Measurements from ENCODE around the gene APEH.

APEH gene

GRCh38 chr3:49713336-49714105 is 39.4 kb downstream of the APEH start:
- no peak for DNase-seq (ENCODE audit: low read depth, low spot score)

- DNase-seq (ENCODE audit: low read depth, low spot score): no peak
These were observed 40.8 kb downstream of the APEH start for GRCh38 chr3:49714728-49715550.

GRCh38 chr3:49715611-49716121 is 41.5 kb downstream of the APEH start:
- DNase-seq (ENCODE audit: low read depth, low spot score): no peak

- DNase-seq (ENCODE audit: low read depth, low spot score): no peak
These were observed 42.0 kb downstream of the APEH start for GRCh38 chr3:49716169-49716568.

- no peak for DNase-seq (ENCODE audit: low read depth, low spot score)
These were observed 42.6 kb downstream of the APEH start for GRCh38 chr3:49716691-49717210.

- DNase-seq (ENCODE audit: low read depth, low spot score): no peak
These were observed 43.2 kb downstream of the APEH start for GRCh38 chr3:49717211-49717958.

- DNase-seq (ENCODE audit: low read depth, low spot score): no peak
These were observed 44.1 kb downstream of the APEH start for GRCh38 chr3:49717959-49718857.

- no peak for DNase-seq (ENCODE audit: low read depth, low spot score)
These were observed 44.7 kb downstream of the APEH start for GRCh38 chr3:49718858-49719213.

- DNase-seq (ENCODE audit: low read depth, low spot score): peak; percentile 81
These were observed 45.2 kb downstream of the APEH start, which contains the start of gene AMIGO3 for GRCh38 chr3:49719214-49719884. AMIGO3 (minus strand) TSS chr3:49719684; CDS start chr3:49719465, 219 bp downstream.

- no peak for DNase-seq (ENCODE audit: low read depth, low spot score)
These were observed 46.9 kb downstream of the APEH start for GRCh38 chr3:49720855-49721595.

GRCh38 chr3:49721596-49721895 is 47.4 kb downstream of the APEH start:
- DNase-seq (ENCODE audit: low read depth, low spot score): no peak

- DNase-seq (ENCODE audit: low read depth, low spot score): no peak
These were observed 48.0 kb downstream of the APEH start for GRCh38 chr3:49721896-49722781.

- DNase-seq (ENCODE audit: low read depth, low spot score): no peak
These were observed 48.7 kb downstream of the APEH start for GRCh38 chr3:49722896-49723295.

GRCh38 chr3:49723296-49723627 is 49.1 kb downstream of the APEH start:
- no peak for DNase-seq (ENCODE audit: low read depth, low spot score)

GRCh38 chr3:49723628-49724551 is 49.7 kb downstream of the APEH start, which contains the start of gene GMPPB:
GMPPB (minus strand) TSS chr3:49723951; CDS start chr3:49723726, 225 bp downstream.
- DNase-seq (ENCODE audit: low read depth, low spot score): peak; percentile 79

GRCh38 chr3:49724586-49724985 is 50.4 kb downstream of the APEH start:
- no peak for DNase-seq (ENCODE audit: low read depth, low spot score)

GRCh38 chr3:49725906-49726681 is 51.9 kb downstream of the APEH start:
- no peak for DNase-seq (ENCODE audit: low read depth, low spot score)

All from activated naive CD8-positive, alpha-beta T cell treated with anti-CD3 and anti-CD28 coated beads, Interleukin-2, amount 50 U/mL, for 16 hours (primary cell).